Sigmoid colon (tissue), 7 donors: ENCODE data around the gene HOXD3. TPM values are rescaled to one million over a fixed set of nuclear protein-coding genes. Genes with fewer than 3 reads are reported as not detected.

Experiments
- DNase-seq: peaks from one replicate; pipeline ENCODE4 v3.0.0-alpha.2; 2019
- H3K27ac ChIP-seq, 4 donors: fragments of 200-600 bp; sonication (generic); one replicate each; pipeline ENCODE4 v1.5.1; 2016 to 2019; ENCODE audit warnings: mild to moderate bottlenecking in 1 of 4
- H3K27me3 ChIP-seq, 3 donors: fragments of 200-600 bp; sonication (generic); one replicate each; pipeline ENCODE4 v1.5.1; 2019; ENCODE audit warnings: mild to moderate bottlenecking in 1 of 3
- H3K36me3 ChIP-seq, 4 donors: fragments of 200-600 bp; sonication (generic); one replicate each; pipeline ENCODE4 v1.5.1; 2016 to 2019
- H3K4me1 ChIP-seq, 4 donors: fragments of 200-600 bp; sonication (generic); one replicate each; pipeline ENCODE4 v1.5.1; 2017 to 2019
- H3K4me3 ChIP-seq, 4 donors: fragments of 200-600 bp; sonication (generic); one replicate each; pipeline ENCODE4 v1.5.1; 2017 to 2019; ENCODE audit warnings: mild to moderate bottlenecking in 2 of 4, moderate library complexity in 1 of 4
- H3K9me3 ChIP-seq, 4 donors: fragments of 200-600 bp in 3 of 4; sonication (generic) in 3 of 4; one replicate each; pipeline versions ENCODE4 v1.5.1 to v1.6.1; 2013 to 2019
- EP300 ChIP-seq, 4 donors: sonication (generic); formaldehyde crosslinking; IDR thresholded peaks; one replicate each; pipeline ENCODE4 v1.6.1; 2017; ENCODE audit warnings: antibody characterized with exemption in 4 of 4
- POLR2A ChIP-seq, 2 donors: fragments of 450-650 bp; IDR thresholded peaks; one replicate each; pipeline ENCODE4 v1.6.1; 2016; ENCODE audit warnings: antibody characterized with exemption in 2 of 2, mild to moderate bottlenecking in 2 of 2, moderate library complexity in 2 of 2
- POLR2AphosphoS5 ChIP-seq, 4 donors: sonication (generic); formaldehyde crosslinking; IDR thresholded peaks; one replicate each; pipeline ENCODE4 v1.6.1; 2017; ENCODE audit warnings: antibody characterized with exemption in 4 of 4
- WGBS, 2 donors: extraction: QIAGEN DNeasy Blood & Tissue Kit; methylation state at CpG; one replicate each; pipeline ENCODE4 v1.1.7; 2013; 5-methylcytosine and 5-hydroxymethylcytosine counted together
- intact Hi-C: fragments of 100-400 bp; cut with DNase I; formaldehyde crosslinking; loops from one replicate; pipeline ENCODE4 v1.15.1; 2023
- polyA plus RNA-seq, 3 donors: library from polyadenylated mRNA; stranded (reverse); fragments of 200-250 nt; gene quantifications; one replicate each; pipeline ENCODE4 v1.2.3, GENCODE V29; 2013
- total RNA-seq, 4 donors: library from RNA; depleted of rRNA; stranded (reverse); fragments of >200 nt; gene quantifications; one replicate each; pipeline ENCODE4 v1.1.0, GENCODE V29; 2016
- TF ChIP-seq, protein P1 (sequence below), 4 experiments: fragments of 450-650 bp in 3 of 4; fragments of 200-600 bp in 1 of 4; IDR thresholded peaks; one replicate each; pipeline ENCODE4 v1.5.1; 2016 to 2019; ENCODE audit warnings: antibody characterized with exemption in 4 of 4, mild to moderate bottlenecking in 3 of 4, moderate library complexity in 2 of 4
- donor health status: healthy with polysubstance abuse.
- donor health status: Bipolar disorder and iron deficiency.
- donor health status: healthy.

Gene HOXD3
- total and polyA plus RNA-seq, 7 donors, result 0.60 to 4.6 (median 1.4) TPM

- peaks cover 0 to 9% (median 0%) of the 10 kb centered on the region in 4 donors for H3K36me3 ChIP-seq
- DNase-seq, result no peak
- H3K27ac ChIP-seq, result no peak overlapping the region
- peaks cover 0 to 12% (median 5%) of the 10 kb centered on the region in 4 donors for H3K4me1 ChIP-seq
- peaks cover 22 to 99% (median 86%) of the 10 kb centered on the region in 3 donors for H3K27me3 ChIP-seq
- no peak overlapping the region for H3K4me3 ChIP-seq
- TF ChIP-seq POLR2AphosphoS5 (IDR thresholded peaks at IDR 0.05) (no peak), EP300 (IDR thresholded peaks at IDR 0.05) (no peak)
- intact Hi-C loops, result no loop called here
- no peaks in the 10 kb centered on the region for H3K9me3 ChIP-seq
- 55 to 83% methylated on average over 48 of the region's 48 CpGs for WGBS, 2 donors
Measured at GRCh38 chr2:176152350-176153181, 4.5 kb upstream of the HOXD3 start.

DNA sequence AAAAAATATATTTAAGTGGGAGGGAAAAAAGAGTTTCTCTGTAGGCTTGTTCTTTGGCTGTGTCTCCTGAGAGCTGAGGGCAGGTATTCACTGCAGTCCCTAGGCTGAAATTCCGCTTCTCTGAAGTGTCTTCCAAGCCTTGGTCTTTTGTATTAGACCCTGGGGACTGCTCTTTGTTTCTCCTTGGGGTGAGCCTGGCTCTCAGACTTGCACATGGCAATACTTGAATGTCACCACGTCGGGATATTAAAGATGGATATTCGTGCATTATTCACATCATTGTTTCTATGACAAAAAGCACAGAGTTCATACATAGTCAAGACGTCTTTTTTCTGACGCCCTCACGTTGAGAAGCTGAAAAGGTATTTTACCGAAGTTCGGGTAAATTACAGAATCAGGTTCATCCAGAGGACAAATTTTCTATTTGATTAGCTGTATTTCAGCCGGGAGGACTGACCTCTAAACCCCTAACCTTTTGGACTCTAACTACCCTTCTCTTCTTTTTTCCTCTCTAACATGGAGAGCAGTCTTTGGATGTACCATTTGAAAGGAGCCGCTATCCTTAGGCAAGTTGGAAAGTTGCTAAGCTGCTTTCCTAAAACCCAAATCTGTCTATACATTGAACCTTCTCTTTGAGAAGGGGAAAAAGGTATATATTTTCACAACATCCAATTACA lies 2.4 kb upstream of the HOXD3 start:
- DNase-seq, result no peak
- intact Hi-C loops, result no loop called here
- WGBS, 2 donors, result 66 to 85% methylated on average over 11 of the region's 11 CpGs

DNA sequence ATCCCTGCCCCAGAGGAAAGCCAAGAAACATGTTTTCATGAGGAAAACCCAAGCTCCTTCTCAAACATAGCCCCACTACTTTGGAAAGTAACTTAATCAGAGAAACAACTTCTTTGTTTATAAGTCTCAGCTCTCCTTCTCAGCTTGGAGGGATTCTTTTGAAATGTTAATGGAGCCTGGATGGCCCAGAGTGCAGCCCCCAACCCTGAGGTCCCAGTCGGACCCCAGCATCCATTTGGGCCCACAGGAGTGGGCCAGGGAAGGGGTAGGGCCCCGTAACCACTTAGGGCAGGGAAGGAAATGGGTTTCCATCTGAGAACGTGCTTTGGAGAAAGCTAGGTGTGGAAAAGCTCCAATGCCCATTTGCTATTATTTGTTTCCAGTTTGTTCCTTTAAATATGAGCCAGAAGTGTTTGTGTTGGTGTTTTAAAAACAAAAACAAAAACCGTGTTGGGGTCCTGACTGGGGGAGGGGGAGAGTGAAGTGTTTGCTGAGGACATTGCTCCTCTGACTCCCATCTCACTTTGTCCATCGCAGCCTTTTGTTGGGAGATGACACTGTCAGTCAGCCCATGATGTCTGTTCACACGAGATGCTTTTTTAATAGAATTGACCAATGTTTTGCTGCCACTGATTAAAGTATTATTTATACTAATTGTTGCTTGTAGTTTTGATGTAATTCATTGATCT lies 1.6 kb upstream of the HOXD3 start:
- peaks cover 0 to 39% (median 24%) of the 10 kb centered on the region in 4 donors for H3K4me1 ChIP-seq
- H3K9me3 ChIP-seq, result no peaks in the 10 kb centered on the region
- intact Hi-C loops, result no loop called here
- DNase-seq, result no peak
- no peak overlapping the region for H3K27ac ChIP-seq
- peaks cover 45 to 99% (median 86%) of the 10 kb centered on the region in 3 donors for H3K27me3 ChIP-seq
- no peak overlapping the region for H3K4me3 ChIP-seq
- WGBS, 2 donors, result 59 to 76% methylated on average over 6 of the region's 6 CpGs
- no peak for TF ChIP-seq POLR2A (IDR thresholded peaks at IDR 0.05)
- TF ChIP-seq POLR2AphosphoS5 (IDR thresholded peaks at IDR 0.05), result no peak
- TF ChIP-seq, protein P1, sequence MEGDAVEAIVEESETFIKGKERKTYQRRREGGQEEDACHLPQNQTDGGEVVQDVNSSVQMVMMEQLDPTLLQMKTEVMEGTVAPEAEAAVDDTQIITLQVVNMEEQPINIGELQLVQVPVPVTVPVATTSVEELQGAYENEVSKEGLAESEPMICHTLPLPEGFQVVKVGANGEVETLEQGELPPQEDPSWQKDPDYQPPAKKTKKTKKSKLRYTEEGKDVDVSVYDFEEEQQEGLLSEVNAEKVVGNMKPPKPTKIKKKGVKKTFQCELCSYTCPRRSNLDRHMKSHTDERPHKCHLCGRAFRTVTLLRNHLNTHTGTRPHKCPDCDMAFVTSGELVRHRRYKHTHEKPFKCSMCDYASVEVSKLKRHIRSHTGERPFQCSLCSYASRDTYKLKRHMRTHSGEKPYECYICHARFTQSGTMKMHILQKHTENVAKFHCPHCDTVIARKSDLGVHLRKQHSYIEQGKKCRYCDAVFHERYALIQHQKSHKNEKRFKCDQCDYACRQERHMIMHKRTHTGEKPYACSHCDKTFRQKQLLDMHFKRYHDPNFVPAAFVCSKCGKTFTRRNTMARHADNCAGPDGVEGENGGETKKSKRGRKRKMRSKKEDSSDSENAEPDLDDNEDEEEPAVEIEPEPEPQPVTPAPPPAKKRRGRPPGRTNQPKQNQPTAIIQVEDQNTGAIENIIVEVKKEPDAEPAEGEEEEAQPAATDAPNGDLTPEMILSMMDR (IDR thresholded peaks at IDR 0.05), result no peak
- no peak for TF ChIP-seq EP300 (IDR thresholded peaks at IDR 0.05)
- H3K36me3 ChIP-seq, result peaks cover 0 to 9% (median 0%) of the 10 kb centered on the region in 4 donors

More for the DNA sequence above, 2.4 kb upstream of the HOXD3 start:
- H3K9me3 ChIP-seq, result no peaks in the 10 kb centered on the region
- H3K36me3 ChIP-seq, result peaks cover 0 to 9% (median 0%) of the 10 kb centered on the region in 4 donors
- H3K4me1 ChIP-seq, result peaks cover 0 to 31% (median 16%) of the 10 kb centered on the region in 4 donors
- no peak overlapping the region for H3K4me3 ChIP-seq
- TF ChIP-seq EP300 (IDR thresholded peaks at IDR 0.05) (no peak), POLR2A (IDR thresholded peaks at IDR 0.05) (no peak), POLR2AphosphoS5 (IDR thresholded peaks at IDR 0.05) (no peak)
- TF ChIP-seq, protein P1 (IDR thresholded peaks at IDR 0.05), result no peak
- peaks cover 38 to 99% (median 86%) of the 10 kb centered on the region in 3 donors for H3K27me3 ChIP-seq
- H3K27ac ChIP-seq, result no peak overlapping the region

GRCh38 chr2:176156301-176156806 lies 753 bp upstream of the HOXD3 start:
- H3K4me3 ChIP-seq, result no peak overlapping the region
- intact Hi-C loops, result no loop called here
- DNase-seq, result no peak
- H3K9me3 ChIP-seq, result no peaks in the 10 kb centered on the region
- TF ChIP-seq POLR2A (IDR thresholded peaks at IDR 0.05) (no peak), EP300 (IDR thresholded peaks at IDR 0.05) (no peak), POLR2AphosphoS5 (IDR thresholded peaks at IDR 0.05) (no peak)
- TF ChIP-seq, protein P1 (IDR thresholded peaks at IDR 0.05), result no peak
- peaks cover 0 to 43% (median 31%) of the 10 kb centered on the region in 4 donors for H3K4me1 ChIP-seq
- H3K36me3 ChIP-seq, result peaks cover 0 to 9% (median 0%) of the 10 kb centered on the region in 4 donors
- H3K27me3 ChIP-seq, result peaks cover 54 to 99% (median 88%) of the 10 kb centered on the region in 3 donors
- WGBS, 2 donors, result 47 to 55% methylated on average over 8 of the region's 8 CpGs
- H3K27ac ChIP-seq, result no peak overlapping the region
